Heart left ventricle (tissue), 16 donors: ENCODE data around the gene RSU1. TPM values are rescaled to one million over a fixed set of nuclear protein-coding genes. Genes with fewer than 3 reads are reported as not detected.

Experiments used
- ATAC-seq, 4 donors: fragments of 200-7000 bp; cut with Tn5 transposase; one replicate each; pipeline ENCODE4 v1.9.1; 2020 to 2022; ENCODE audit warnings: moderate library complexity in 4 of 4, mild to moderate bottlenecking in 3 of 4, moderate number of reproducible peaks in 1 of 4
- DNase-seq, 5 donors: peaks; one replicate each; pipeline ENCODE4 v3.0.0-alpha.2; 2020
- H3K27ac ChIP-seq, 12 donors: fragments of 200-600 bp; sonication (generic) in 4 of 12; one replicate each; pipeline versions ENCODE4 v1.5.0 to v1.8.0; 2016 to 2022; ENCODE audit warnings: mild to moderate bottlenecking in 2 of 12
- H3K27me3 ChIP-seq, 9 donors: fragments of 200-600 bp; sonication (generic) in 2 of 9; one replicate each; pipeline versions ENCODE4 v1.5.1 to v1.8.0; 2016 to 2022; ENCODE audit warnings: mild to moderate bottlenecking in 3 of 9
- H3K36me3 ChIP-seq, 9 donors: fragments of 200-600 bp; sonication (generic) in 2 of 9; one replicate each; pipeline versions ENCODE4 v1.5.0 to v1.8.0; 2018 to 2022; ENCODE audit warnings: mild to moderate bottlenecking in 2 of 9
- H3K4me1 ChIP-seq, 12 donors: fragments of 200-600 bp; sonication (generic) in 4 of 12; one replicate each; pipeline versions ENCODE4 v1.5.0 to v1.8.0; 2016 to 2022; ENCODE audit warnings: mild to moderate bottlenecking in 3 of 12
- H3K4me3 ChIP-seq, 12 donors: fragments of 200-600 bp; sonication (generic) in 4 of 12; one replicate each; pipeline versions ENCODE4 v1.5.0 to v1.8.0; 2017 to 2022; ENCODE audit warnings: mild to moderate bottlenecking in 9 of 12, moderate library complexity in 4 of 12
- H3K9me3 ChIP-seq, 12 donors: fragments of 200-600 bp; sonication (generic) in 4 of 12; one replicate each; pipeline versions ENCODE4 v1.5.0 to v1.8.0; 2016 to 2022; ENCODE audit warnings: mild to moderate bottlenecking in 1 of 12
- CTCF ChIP-seq, 12 donors: fragments of 200-600 bp; sonication (generic) in 4 of 12; IDR thresholded peaks; one replicate each; pipeline versions ENCODE4 v1.5.0 to v1.8.0; 2018 to 2022; ENCODE audit warnings: antibody characterized with exemption in 12 of 12, mild to moderate bottlenecking in 5 of 12
- POLR2A ChIP-seq, 2 donors: fragments of 450-650 bp; IDR thresholded peaks; one replicate each; pipeline ENCODE4 v1.6.1; 2017; ENCODE audit warnings: antibody characterized with exemption in 2 of 2, mild to moderate bottlenecking in 2 of 2, moderate library complexity in 2 of 2
- WGBS, 4 donors: extraction: QIAGEN DNeasy Blood & Tissue Kit in 2 of 4; methylation state at CpG; one replicate each; pipeline versions ENCODE4 v1.1.5 to v1.1.7; 2013 to 2018; 5-methylcytosine and 5-hydroxymethylcytosine counted together
- intact Hi-C, 10 donors: fragments of 100-400 bp; cut with DNase I; formaldehyde crosslinking; loops; one replicate each; pipeline versions ENCODE4 v1.11.1 to v1.14.2; 2022
- polyA plus RNA-seq, 2 donors: library from polyadenylated mRNA; stranded (reverse); fragments of 200-250 nt; gene quantifications; one replicate each; pipeline ENCODE4 v1.2.3, GENCODE V29; 2013
- total RNA-seq, 9 donors: library from RNA; depleted of rRNA in 2 of 9; stranded (reverse); fragments of >200 nt in 2 of 9; fragmentation: NEBNext Ultra II Directional in 3 of 9; extraction: Animal tissue kit (Norgen Biotek cat#: 25700) in 3 of 9; gene quantifications; one replicate each; pipeline versions ENCODE4 v1.1.0 to v1.2.4, GENCODE V29; 2016 to 2023
- donor health status: ischemic (EF 13 %, LVEDD 7.1; RV severe dilation, severe dysfunction).
- donor health status: healthy with polysubstance abuse.
- donor health status: DM: no; HTN: yes; CAD: no.
- donor health status: DM: no; HTN: no; CAD: no.
- donor health status: ischemic (EF 25% LVEDD 6.9; RV normal size, moderate dysfunction).
- donor health status: ischemic (EF 25% LVEDD 5.7; RV mildly dilated, moderate dysfunction).
- donor health status: healthy.
- donor health status: DM: yes; HTN: yes; CAD: no.
- donor health status: ischemic (EF 35%, LVEDD 5.7; RV mildly dilated, moderate dysfunction).
- donor health status: nonischemic (EF 11% LVEDD 7.7; RV severe dilation, severe dysfunction).
- donor health status: DM: yes; HTN: yes; CAD: no.
- donor health status: PGD.
- donor health status: ischemic (EF 29% LVEDD 5.4; RV normal size, mild dysfunction).
- donor health status: nonischemic (EF 23%, LVEDD 6.1; RV moderate dilation, normal function).

The RSU1 gene
- total and polyA plus RNA-seq, 11 donors, result 29.6 to 84.1 (median 53.0) TPM

DNA sequence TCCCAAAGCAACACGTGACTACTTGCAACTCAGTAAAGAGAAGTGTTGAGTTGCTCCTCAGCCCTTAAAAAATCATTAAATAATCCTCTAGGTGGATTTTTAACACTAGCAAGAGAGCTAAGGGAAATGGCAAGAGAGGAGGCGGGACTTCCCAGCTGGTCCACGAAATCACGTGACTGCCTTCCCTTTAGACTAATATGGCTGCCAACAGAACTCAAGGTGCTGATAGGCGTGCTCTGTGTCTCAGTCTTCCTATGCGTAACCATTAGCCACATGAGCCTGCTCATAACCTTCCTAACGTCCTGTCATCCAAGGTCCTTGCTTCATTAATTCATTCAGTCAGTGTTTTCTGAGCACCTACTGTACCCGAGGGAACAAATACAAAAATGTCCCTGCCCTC lies 66.0 kb downstream of the RSU1 start:
- H3K36me3 ChIP-seq, result peaks cover 0 to 70% (median 52%) of the 10 kb centered on the region in 9 donors
- no peak for ATAC-seq

GRCh38 chr10:16750461-16750860 lies 66.8 kb downstream of the RSU1 start:
- intact Hi-C loops, result no loop called here
- no peaks in the 10 kb centered on the region for H3K9me3 ChIP-seq
- no peak for ATAC-seq
- H3K27me3 ChIP-seq, result no peaks in the 10 kb centered on the region
- DNase-seq, result no peak
- no peaks in the 10 kb centered on the region for H3K4me1 ChIP-seq
- H3K27ac ChIP-seq, result no peak overlapping the region
- peaks cover 0 to 70% (median 52%) of the 10 kb centered on the region in 9 donors for H3K36me3 ChIP-seq
- WGBS, 4 donors, result 94 to 98% (median 96%) methylated on average over 3 of the region's 3 CpGs
- no peak overlapping the region for H3K4me3 ChIP-seq
- TF ChIP-seq POLR2A (IDR thresholded peaks at IDR 0.05) (no peak), CTCF (IDR thresholded peaks at IDR 0.05) (no peak)

More for the DNA sequence above, 66.0 kb downstream of the RSU1 start:
- H3K27ac ChIP-seq, result no peak overlapping the region
- 92 to 98% (median 96%) methylated on average over 8 of the region's 8 CpGs for WGBS, 4 donors
- no peaks in the 10 kb centered on the region for H3K27me3 ChIP-seq
- no peak overlapping the region for H3K4me3 ChIP-seq
- no peak for TF ChIP-seq POLR2A (IDR thresholded peaks at IDR 0.05)
- TF ChIP-seq CTCF (IDR thresholded peaks at IDR 0.05), result no peak
- no peaks in the 10 kb centered on the region for H3K9me3 ChIP-seq
- intact Hi-C loops, result no loop called here
- H3K4me1 ChIP-seq, result no peaks in the 10 kb centered on the region
- DNase-seq, result no peak

- no peaks in the 10 kb centered on the region for H3K4me1 ChIP-seq
- TF ChIP-seq POLR2A (IDR thresholded peaks at IDR 0.05), result no peak
- TF ChIP-seq CTCF (IDR thresholded peaks at IDR 0.05), result no peak
- 96 to 98% (median 97%) methylated on average over 7 of the region's 7 CpGs for WGBS, 4 donors
- peaks cover 0 to 65% (median 51%) of the 10 kb centered on the region in 9 donors for H3K36me3 ChIP-seq
- H3K27me3 ChIP-seq, result no peaks in the 10 kb centered on the region
- ATAC-seq, result no peak
- H3K9me3 ChIP-seq, result no peaks in the 10 kb centered on the region
- no peak for DNase-seq
- intact Hi-C loops, result no loop called here
- H3K4me3 ChIP-seq, result no peak overlapping the region
- no peak overlapping the region for H3K27ac ChIP-seq
Measured at GRCh38 chr10:16748749-16749148, 68.5 kb downstream of the RSU1 start.

DNA sequence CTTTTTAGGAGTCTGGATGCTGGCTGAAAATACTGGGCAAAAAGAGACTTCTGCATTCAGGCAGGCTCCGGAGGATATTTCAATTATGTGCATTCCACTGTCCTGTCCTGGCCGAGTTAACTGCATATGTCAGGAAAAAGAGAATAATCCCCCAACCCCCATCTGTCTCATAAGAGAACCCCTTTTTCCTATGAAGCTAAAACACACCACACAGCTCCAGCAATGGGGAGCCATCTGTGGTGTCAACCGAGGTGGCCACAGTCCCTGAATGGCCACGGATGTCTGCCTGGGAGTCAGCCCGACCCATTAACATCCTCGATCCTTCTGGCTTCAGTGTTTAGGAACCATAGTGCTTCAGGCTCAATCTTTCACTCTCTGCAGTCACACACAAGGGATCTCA lies 70.4 kb downstream of the RSU1 start:
- TF ChIP-seq POLR2A (IDR thresholded peaks at IDR 0.05) (no peak), CTCF (IDR thresholded peaks at IDR 0.05) (no peak)
- Histone ChIP-seq H3K36me3 (peaks cover 0 to 47% (median 34%) of the 10 kb centered on the region in 9 donors), H3K4me1 (no peaks in the 10 kb centered on the region), H3K27me3 (no peaks in the 10 kb centered on the region), H3K27ac (no peak overlapping the region), H3K4me3 (no peak overlapping the region), H3K9me3 (no peaks in the 10 kb centered on the region)
- ATAC-seq, result no peak
- 93 to 95% (median 95%) methylated on average over 6 of the region's 6 CpGs for WGBS, 4 donors
- DNase-seq, result no peak
- intact Hi-C loops, result no loop called here
